GM18868 (cell line): ENCODE results near the gene WDR73.
A peak's percentile ranks its signal among the peaks of the same experiment; 100 is the strongest.

Source experiments
- ATAC-seq: cut with Tn5 transposase; IDR thresholded peaks from one replicate; pipeline ENCODE4 v1.9.1; 2021; ENCODE audit warnings: mild to moderate bottlenecking, moderate library complexity; ENCODE audit not compliant: unreplicated experiment

Gene WDR73

GRCh38 chr15:84621358-84621979 lies 32.6 kb downstream of the WDR73 start:
- no peak for ATAC-seq

DNA sequence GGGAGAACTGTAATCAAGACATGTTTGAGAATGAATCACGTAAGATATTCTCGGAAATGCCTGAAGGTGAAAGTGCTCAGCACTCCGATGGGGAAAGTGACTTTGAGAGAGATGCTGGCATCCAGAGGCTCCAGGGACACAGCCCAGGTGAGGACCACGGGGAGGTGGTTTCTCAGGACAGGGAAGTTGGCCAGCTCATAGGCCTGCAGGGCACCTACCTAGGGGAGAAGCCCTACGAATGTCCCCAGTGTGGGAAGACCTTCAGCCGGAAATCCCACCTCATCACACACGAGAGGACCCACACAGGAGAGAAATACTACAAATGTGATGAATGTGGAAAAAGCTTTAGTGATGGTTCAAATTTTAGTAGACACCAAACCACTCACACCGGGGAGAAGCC lies 33.5 kb downstream of the WDR73 start:
- ATAC-seq: no peak

DNA sequence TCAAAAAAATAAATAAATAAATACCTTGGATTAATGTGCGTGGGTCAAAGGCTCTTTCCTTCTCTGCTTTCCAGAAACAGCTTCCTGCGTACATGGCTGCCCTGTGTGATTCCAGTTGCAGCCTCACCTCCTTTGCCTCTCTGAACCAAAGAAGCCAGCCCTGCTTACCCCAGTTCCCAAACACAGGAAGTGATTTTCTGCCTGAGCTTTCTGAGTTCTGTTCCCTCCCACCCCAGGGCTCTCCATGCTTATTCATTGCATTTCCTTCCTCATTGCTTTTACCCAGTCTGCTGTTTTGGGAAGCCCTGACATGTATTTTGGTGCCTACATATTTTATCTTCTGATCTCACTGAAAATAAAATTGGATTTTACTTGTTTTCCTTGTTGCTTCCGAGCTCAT lies 37.8 kb downstream of the WDR73 start:
- ATAC-seq: no peak

DNA sequence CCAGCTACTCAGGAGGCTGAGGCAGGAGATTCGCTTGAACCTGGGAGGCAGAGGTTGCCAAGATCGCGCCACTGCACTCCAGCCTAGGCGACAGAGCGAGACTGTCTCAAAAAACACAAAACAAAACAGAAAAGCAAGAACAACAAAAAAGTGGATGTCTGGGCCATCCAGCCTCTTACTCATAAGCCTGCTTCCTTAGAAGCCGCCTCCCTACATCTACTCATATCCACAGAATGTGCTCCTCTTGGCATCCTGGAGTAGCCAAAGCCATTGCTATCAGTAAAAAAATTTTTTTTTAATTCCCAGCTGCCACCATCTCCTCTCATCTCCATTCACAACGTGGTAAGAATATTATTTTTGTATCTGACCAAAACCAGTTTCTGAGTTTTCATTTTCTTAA lies 42.5 kb downstream of the WDR73 start:
- no peak for ATAC-seq

GRCh38 chr15:84609818-84610525 lies 44.1 kb downstream of the WDR73 start:
- no peak for ATAC-seq

GRCh38 chr15:84608707-84609284 lies 45.3 kb downstream of the WDR73 start:
- no peak for ATAC-seq

DNA sequence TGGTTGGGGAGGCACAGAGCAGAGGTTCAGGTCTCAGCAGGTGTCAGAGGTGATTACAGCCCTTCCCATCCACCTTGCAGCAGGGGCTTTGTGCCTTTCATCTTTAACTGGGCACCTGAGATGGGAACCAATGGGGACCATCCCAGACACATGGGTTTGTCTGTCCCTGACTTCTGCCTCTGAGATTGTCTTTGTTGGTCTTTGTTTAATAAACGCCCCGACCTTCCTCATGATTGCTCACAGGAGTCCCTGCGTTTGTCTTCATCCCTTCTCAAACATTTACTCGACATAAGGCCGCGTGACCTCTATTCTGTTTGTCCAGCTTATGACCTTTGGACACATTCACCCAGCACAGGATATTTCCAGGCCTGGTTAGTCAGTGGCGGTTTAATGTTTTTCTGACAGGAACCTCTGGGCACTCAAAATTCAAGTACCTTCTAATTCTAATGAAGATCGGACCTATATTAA lies 47.4 kb downstream of the WDR73 start:
- ATAC-seq: no peak

- ATAC-seq: no peak
Measured at GRCh38 chr15:84605554-84605882, 48.6 kb downstream of the WDR73 start.

GRCh38 chr15:84604826-84605553 lies 49.1 kb downstream of the WDR73 start:
- ATAC-seq: peak; percentile 25

- ATAC-seq: no peak
Measured at GRCh38 chr15:84603630-84604379, 50.3 kb downstream of the WDR73 start.

DNA sequence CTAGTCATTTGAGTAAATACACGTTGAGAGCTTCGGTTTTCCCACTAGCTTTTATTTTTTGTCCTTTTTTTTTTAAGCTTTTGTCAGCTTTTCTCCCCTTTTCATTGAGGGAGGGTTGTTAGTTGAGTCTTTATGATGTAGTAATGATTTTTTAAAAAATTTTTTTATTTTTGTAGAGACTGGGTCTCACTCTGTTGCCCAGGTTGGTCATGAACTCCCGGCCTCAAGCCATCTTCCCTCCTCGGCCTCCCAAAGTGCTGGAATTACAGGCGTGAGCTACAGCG lies 52.6 kb downstream of the WDR73 start:
- ATAC-seq: no peak

- peak; percentile 93 for ATAC-seq
Measured at GRCh38 chr15:84600687-84601554, 53.2 kb downstream of the WDR73 start, which contains the start of gene ZSCAN2. Gene ZSCAN2 (plus strand): TSS chr15:84601009. CDS start chr15:84603928, 2,919 bp downstream.

DNA sequence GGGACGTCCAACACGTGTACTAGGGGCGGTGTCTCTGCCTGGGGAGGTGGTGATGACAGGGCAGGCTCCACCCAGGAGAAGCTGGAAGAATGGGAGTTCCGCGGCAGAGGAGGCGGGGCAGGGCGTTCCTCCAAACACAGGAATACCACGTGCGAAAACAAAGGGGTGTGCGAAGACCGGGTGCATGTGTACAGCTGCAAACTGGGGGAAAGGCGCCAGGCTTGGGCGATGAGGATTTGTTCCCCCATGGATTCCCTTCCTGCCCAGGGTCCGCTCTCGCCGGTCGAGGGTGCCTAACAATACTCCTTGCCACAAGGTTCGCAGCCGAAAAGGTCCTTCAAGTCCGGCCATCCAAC lies 53.8 kb downstream of the WDR73 start:
- ATAC-seq: peak; percentile 1

DNA sequence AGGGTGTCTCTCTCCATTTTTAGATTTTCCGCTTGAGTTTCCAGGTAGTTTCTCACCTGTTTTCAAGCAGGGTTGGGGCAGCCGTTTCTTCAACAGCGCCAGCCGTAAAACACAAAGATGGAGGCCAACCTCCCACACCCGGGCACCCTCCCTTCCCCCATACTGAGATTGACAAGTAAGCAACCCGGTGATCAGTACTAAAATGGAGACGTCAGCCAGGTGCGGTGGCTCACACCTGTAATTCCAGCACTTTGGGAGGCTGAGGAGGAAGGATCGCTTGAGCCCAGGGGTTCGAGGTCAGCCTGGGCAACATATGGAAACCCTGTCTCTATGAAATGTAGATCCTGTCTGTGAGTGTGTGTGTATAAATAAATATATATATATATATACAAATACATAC lies 54.2 kb downstream of the WDR73 start:
- no peak for ATAC-seq

- no peak for ATAC-seq
Measured at GRCh38 chr15:84598993-84599392, 55.1 kb downstream of the WDR73 start.

DNA sequence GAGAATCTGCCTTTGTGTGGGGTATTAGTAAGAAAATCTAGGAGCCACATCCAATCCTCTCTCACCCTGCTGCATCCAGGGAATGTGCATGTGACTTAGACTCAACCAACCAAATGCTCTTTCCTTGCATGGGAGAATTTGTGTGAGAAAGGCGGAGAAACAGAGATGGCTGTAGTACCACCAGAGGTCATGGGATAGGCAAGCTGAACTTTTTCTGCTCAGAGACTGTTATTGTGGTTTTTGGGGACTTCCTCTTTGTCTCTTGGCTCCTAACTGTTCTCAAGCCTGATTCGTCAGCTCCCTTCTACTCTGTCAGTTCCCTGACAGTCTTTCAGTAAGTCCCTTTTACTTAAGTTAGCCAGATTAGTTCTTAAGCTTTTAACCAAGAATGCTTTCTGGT lies 55.8 kb downstream of the WDR73 start:
- peak; percentile 56 for ATAC-seq

GRCh38 chr15:84597296-84597695 lies 56.8 kb downstream of the WDR73 start:
- no peak for ATAC-seq

- ATAC-seq: no peak
Measured at GRCh38 chr15:84595660-84596059, 58.4 kb downstream of the WDR73 start.

DNA sequence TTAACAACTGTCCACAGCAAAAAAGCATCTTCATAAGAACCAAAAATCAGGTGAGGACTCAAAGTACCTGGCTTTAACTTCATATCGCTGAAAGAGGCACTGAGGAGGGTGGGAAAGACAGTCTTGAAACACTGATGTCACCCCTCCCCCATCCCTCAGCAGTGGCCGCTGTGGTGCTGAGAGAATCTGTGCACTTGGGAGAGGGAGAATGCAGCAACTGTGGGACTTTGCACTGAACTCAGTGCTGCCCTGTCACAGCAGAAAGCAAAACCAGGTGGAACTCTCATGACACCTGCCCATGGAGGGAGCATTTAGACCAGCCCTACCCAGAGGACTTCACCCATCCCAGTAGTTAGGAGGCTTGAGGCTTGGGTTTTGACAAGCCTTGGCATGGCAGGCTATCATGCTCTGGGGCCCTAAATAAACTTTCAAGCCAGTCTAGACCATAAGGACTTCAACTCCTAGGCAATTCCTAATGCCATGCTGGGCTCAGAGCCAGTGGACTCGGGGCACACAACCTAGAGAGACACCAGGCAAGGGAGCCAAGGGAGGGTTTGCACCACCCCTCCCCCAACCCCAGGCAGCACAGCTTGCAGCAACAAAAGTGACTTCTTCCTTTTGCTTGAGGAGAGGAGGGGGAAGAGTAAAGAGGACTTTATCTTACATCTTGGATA lies 59.3 kb downstream of the WDR73 start:
- ATAC-seq: no peak

DNA sequence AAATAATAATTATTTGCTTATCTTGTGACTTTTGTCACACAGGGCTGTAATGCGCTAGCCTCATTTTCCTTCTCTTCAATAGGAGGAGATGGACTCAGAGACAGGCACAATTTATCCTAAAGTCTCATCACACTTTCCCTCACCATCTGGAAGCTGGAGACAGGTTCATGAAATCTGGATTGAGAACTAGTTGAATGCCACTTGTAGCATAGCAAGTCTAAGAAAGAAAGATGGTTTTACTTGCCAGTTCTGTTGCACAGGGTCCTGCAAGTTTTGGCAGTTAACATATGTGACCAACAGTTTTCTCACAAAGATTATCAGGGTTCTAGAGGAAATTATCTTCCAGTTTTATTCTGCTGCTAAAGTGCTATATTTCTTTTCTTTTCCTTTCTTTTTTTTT lies 62.3 kb downstream of the WDR73 start:
- no peak for ATAC-seq
